RKO (cell line): Measurements from ENCODE around the gene RPS14.

Experiments
- DNase-seq: peaks from one replicate; pipeline ENCODE4 v3.0.0-alpha.2; 2016; ENCODE audit warnings: low spot score

RPS14 gene

GRCh38 chr5:150449517-150450339 lies at the start of gene RPS14:
Gene RPS14 (minus strand): TSS chr5:150449739. CDS start chr5:150447733, 2,006 bp downstream.
- peak; percentile 93 for DNase-seq

DNA sequence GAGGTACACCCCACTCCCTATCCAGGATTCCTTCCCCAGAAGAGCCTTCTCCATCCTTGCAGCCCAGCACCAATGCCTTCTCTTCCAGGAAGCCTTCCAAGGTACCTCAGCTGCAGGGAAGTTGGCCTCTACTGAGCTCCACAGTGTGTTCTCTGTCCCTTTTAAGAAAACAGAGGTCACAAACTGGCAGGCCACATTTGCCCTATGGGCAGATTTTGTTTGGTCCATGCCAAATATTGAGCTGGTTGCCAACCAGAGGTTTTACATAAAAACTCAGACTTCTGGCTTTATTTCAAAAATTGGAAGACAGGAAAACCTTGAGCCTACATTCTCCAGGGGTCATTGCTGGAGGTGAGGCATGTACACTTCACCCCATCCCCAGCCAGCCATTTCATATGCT lies 49.4 kb upstream of the RPS14 start:
- DNase-seq = no peak

- no peak for DNase-seq
Measured at GRCh38 chr5:150498501-150498900, 49.0 kb upstream of the RPS14 start.

- no peak for DNase-seq
Measured at GRCh38 chr5:150497989-150498317, 48.4 kb upstream of the RPS14 start.

GRCh38 chr5:150497274-150497988 lies 47.9 kb upstream of the RPS14 start:
- peak; percentile 95 for DNase-seq

DNA sequence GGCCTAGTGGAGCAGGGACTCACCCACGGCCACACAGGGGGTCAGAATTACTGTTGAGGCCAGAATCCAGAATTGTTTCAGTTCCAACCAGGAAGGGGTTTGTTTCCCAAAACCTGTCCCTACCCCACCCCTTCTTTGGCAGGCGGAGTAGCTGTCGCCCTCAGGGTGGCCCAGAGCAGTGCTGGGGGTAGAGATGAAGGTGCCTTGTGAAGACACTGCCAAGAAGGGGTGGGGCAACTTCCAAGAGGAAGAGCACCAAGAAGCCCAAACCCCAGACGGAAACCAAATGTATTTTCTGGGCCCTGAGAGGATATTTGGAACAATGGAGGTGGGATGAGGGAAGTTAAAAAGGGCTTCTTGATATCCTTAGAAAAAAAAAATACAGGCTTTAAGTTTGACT lies 47.0 kb upstream of the RPS14 start:
- no peak for DNase-seq

DNA sequence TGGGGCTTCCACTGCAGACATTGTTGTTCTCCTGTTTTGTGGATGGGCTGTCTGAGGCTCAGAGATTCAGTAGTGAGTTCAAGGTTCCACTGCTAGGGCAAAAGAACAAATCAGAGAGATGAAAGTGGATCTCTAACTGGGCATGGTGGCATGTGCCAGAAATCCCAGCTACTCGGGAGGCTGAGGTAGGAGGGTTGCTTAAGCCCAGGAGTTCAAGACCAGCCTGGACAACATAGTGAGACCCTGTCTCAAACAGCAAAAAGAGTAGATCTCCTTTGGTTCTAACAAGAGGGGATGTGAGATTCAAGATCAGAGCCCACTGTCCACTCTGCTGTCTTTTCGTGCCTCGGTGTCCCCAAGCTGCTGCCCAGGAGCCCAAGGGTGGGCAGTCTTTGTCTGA lies 46.6 kb upstream of the RPS14 start:
- no peak for DNase-seq

- no peak for DNase-seq
Measured at GRCh38 chr5:150492621-150493020, 43.1 kb upstream of the RPS14 start.

DNA sequence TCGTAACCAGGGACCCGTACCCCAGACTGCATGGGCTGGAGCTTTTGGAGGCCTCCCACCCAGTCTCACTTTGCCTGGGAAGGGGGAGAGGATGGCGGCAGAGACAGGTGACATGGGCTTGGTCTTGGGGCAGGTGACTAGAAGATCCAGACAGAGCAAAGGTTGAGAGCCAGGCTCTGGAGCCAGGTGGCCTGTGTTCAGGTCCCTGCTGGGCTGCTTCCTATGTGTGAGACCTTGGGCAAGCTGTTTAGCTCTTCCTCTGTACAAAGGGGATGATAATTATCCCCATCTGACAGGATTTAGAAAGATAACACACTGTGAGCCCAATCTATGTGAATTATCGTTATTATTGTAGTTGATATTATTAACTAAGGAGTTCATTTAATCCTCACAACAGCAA lies 42.3 kb upstream of the RPS14 start:
- DNase-seq = no peak

GRCh38 chr5:150490754-150491153 lies 41.2 kb upstream of the RPS14 start:
- no peak for DNase-seq

GRCh38 chr5:150490296-150490669 lies 40.7 kb upstream of the RPS14 start:
- no peak for DNase-seq

DNA sequence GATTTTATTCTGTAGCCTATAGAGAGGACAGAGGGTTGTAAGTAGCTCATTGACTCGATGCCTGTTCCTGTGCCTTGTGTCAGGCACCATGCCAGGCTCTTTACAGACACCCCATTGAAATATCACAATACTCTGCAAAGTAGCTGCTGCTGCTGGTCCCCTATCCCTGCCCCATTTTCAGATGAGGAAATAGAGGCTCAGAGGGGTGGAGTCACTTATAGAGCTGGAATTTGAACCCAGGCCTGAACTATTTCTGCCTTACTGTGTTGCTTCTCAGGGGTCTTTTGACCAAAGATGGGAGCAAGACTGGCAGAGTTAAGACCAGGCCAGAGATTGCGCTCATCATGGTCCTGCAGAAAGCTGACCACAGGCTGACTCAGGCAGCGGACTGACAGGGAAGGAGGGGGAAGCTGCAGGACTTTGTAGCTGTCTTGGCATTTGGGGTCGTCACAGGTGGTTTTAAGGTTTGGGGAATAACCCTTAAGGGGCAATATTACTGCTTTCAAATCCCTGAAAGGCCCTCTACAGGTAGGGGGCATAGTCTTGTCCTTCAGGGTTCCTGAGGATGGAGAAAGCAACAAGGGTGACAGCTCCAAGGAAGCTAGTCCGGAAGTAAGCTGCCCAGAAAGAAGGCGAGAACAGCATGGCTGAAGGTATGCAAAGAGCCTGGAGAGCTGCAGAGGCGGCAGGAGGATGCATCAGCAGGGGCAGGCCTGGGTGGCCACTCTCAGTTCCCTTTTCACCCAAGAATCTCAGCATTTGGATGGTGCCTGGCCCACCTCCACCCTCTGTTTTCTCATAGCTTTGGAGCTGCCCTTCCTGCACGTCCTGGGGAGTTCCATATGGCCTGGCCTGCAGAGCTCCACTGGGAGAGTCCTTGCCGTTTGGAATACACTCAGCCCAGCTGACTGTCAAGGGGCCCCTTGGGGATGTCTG lies 40.1 kb upstream of the RPS14 start:
- no peak for DNase-seq

DNA sequence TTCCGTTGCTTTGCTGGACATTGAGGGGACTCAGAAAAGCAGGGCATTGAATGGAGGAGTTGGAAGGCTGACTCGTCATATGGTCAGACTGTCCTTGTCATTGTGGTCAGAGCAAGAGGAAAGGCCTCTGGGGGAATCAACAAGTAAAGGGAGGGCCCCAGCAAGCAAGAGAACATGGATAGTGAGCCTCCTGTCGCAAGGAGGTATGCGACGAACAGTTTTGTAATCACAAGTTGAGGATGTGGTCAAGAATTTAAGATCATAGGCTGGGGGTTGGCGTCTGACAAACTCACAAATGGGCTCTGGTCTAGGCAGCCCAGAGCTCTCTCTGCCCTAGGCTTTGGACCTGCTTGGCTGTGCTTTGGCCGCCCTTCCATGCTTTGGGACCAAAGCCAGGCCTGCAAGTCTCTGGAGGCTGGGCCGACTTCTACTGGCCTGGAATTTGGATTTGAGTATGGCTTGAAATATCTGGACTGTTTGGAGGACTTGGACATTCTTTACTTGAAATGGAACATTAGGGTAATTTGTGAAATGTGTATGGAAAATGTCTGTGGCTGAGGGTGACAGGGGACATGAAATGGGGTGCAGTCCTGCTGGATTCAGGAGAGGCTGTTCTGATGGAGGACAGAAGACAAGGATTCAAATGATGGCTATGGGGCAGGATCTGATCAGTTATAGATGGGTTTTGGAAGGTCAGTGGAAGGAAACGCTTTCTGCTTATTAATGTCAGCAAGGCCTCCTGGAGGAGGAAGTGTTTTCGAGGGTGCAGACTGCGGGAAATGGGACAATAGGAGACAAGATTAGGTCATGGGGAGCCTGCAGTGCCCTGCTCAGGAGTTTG lies 39.2 kb upstream of the RPS14 start:
- DNase-seq = peak; percentile 80

DNA sequence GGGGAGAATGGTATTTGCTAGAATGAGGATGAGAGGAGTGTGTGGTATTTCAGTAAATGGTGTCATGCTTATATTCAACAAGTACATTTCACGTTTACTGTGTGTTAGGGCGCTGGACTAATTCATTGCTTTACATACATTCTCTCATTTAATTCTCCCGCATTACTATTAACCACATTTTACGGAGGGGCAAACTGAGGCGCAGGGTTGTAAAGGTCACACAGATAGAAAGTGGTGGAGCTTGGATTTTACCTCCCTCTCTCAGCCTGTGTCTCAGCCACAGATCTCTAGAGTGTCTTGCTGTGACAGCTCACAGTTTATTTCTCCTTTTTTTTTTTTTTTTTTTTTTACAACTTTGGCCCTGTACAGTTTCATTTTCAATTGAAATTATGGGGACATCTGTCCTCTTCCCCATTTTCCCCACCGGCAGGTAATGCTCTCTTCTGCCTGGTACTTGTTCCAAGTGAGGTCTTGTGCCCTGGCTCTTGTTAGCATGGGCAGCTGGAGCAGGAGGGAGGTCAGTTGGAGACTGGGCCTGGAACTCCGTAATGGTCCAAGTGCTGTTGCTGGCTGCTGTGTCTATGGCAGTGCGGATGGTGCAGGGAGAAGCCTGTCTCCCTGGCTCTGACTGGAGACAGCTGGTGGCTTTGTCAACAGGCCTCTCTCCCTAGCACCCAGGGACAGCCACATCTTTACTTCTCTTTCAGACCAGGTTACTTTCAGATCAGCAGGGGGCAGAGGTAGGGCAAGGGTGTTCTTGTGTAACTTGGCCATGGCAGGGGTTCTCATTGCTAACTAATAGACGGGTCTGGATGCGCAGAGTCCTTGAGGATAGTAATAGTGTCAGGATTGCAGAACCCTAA lies 37.9 kb upstream of the RPS14 start:
- DNase-seq = no peak

GRCh38 chr5:150486402-150487198 lies 37.1 kb upstream of the RPS14 start:
- peak; percentile 59 for DNase-seq

DNA sequence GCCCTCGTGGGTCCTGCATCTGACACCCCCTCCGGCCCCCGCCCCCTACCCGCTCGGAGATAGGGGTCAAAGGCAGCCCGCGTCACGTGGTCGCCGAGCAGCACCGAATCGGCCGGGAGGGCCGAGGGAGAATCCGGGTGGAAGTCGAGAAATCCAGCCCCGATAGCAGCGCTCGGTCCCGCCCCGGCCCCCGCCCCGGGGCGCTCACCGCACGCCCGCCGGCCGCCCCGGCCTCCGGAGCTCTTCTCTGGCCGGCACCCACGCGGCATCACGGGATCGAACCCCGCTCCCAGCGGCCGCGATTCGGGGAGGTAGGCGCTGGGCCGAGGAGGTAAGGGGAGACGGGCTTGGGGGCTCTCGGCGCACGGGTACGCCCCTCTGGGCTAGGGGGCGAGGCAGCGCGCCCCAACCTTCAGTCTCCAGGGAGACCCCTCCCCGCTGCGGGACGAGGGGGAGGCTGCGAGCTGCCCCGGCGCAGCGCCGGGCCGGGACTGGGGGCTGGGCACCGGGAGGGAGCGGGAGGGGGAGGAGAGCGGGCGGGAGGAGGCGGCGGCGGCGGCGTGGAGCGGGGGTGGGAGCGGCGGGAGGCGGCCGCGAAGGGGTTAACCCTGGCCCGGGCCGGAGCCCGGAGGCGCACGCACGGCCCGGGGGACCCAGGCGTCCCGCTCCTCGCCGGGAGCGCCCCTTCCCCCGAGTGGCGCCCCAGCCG lies 36.3 kb upstream of the RPS14 start:
- peak; percentile 35 for DNase-seq

DNA sequence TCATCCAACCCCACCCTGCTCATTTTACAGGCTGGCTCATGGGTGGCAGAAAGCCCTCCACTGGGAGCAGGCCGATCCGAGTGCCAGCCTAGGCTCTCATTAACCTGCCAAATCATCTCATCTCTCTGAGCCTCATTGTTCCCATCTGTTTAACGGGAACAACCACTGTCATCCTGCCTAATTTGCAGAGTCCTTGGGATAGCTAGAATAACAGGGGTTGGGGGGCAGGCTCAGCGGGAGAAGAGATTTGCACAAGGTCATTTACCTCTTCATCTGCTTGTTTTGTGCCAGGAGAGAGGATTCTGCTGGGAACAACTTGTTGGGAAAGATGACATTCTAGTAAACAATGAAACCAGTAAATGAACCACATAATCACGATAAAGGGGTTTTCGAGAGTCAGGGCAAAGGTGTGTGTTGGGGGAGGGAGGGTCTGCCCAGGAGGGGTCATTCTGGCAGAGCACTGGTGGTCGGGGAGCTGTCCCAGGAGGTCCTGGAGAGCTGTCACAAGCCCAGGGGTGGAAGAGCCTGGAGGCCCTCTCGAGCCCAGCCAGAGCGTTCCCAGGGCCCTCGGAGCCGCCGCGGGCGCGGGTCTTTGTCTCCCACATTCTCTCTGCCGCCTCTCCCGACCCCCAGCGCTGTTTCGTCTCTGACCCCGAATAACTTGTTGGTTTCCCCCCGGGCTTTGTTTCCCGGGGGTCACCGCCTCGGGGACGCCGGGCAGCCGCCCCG lies 35.6 kb upstream of the RPS14 start:
- no peak for DNase-seq

- no peak for DNase-seq
Measured at GRCh38 chr5:150481972-150482406, 32.5 kb upstream of the RPS14 start.

DNA sequence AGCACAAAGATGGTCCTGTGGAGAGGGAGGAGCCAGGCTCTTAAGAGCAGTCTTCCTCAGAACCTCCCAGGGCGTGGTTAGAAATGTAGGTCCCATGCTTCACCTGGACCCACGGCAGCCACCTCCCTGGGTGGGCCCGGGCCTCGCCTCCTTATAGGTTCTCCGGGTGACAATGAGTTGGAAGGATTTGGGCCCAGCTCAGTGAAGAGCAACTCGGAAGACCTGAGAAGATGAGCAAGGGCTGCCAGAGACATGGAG lies 32.1 kb upstream of the RPS14 start:
- no peak for DNase-seq
